GM04504 (cell line): ENCODE results near the gene EFCAB3.
"Not testable (repeated sequence)": the region's sequence is repeated elsewhere in the genome, so short reads cannot be mapped to it uniquely, and the experiment has no call there.

Source experiments
- DNase-seq: peaks from one replicate; pipeline ENCODE4 v3.0.0-alpha.2; 2012; ENCODE audit warnings: low read depth

EFCAB3 gene

DNA sequence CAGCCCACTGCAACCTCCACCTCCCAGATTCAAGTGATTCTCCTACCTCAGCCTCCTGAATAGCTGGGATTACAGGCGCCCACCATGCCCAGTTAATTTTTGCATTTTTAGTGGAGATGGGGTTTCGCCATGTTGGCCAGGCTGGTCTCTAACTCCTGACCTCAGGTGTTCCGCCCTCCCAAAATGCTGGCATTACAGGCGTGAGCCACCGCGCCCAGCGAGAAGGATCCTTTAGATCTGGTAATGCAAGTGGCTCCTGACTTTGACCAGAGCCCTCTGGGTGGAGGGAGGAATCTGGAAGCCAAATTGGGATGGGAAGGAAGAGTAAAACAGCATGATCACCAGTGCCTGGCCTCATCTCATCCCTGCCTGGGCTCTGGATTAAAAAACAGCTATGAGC, 84.9 kb downstream of the EFCAB3 start:
- DNase-seq = not testable (repeated sequence)
